Esophagus squamous epithelium (tissue), 4 donors: ENCODE measurements around the gene THSD7A.

Source experiments
- CTCF ChIP-seq, 6 experiments: fragments of 450-650 bp in 4 of 6; fragments of 200-600 bp in 2 of 6; sonication (generic) in 2 of 6; IDR thresholded peaks; one replicate each; pipeline ENCODE4 v1.5.1; 2016 to 2019; ENCODE audit warnings: antibody characterized with exemption in 6 of 6, mild to moderate bottlenecking in 4 of 6, moderate library complexity in 4 of 6
- POLR2A ChIP-seq, 4 donors: fragments of 450-650 bp; IDR thresholded peaks; one replicate each; pipeline ENCODE4 v1.6.1; 2017; ENCODE audit warnings: antibody characterized with exemption in 4 of 4, mild to moderate bottlenecking in 4 of 4, moderate library complexity in 3 of 4

- TF ChIP-seq CTCF (IDR thresholded peaks at IDR 0.05) = no peak
- no peak for TF ChIP-seq POLR2A (IDR thresholded peaks at IDR 0.05)
Observed at GRCh38 chr7:11486271-11486670, 345.7 kb downstream of the THSD7A start.
